ENCODE results near the gene TCTN1.
A peak's percentile ranks its signal among the peaks of the same experiment; 100 is the strongest.

TCTN1 gene

GRCh38 chr12:110640275-110641025, 26.5 kb downstream of the TCTN1 start:
- Histone ChIP-seq H3K36me3 (ENCODE audit: insufficient read depth, low read length) (peaks cover 5% of the 10 kb centered on the region; the same call in 1 of the 2 replicates), H3K9me3 (ENCODE audit: low read length) (no peaks in the 10 kb centered on the region), H3K9ac (ENCODE audit: low read length) (peak overlapping the region; percentile 68), H3K4me3 (ENCODE audit: low read depth, low read length, poor library complexity, severe bottlenecking) (peak overlapping the region; percentile 61), H3K27ac (ENCODE audit: low read depth, low read length, poor library complexity, severe bottlenecking) (peak overlapping the region; percentile 97), H3K27me3 (ENCODE audit: insufficient read depth, low read length) (no peaks in the 10 kb centered on the region), H3K4me1 (ENCODE audit: insufficient read depth, low read length, severe bottlenecking) (peaks cover 99% of the 10 kb centered on the region), H3K79me2 (ENCODE audit: insufficient read depth, low read length) (peaks cover 7% of the 10 kb centered on the region; the same call in 1 of the 2 replicates), H2AFZ (ENCODE audit: low read length) (no peak overlapping the region), H3K9me2 (ENCODE audit: low read depth, low read length) (no peaks in the 10 kb centered on the region), H4K20me1 (ENCODE audit: insufficient read depth, low read length) (no peaks in the 10 kb centered on the region), H3F3A (ENCODE audit: insufficient read depth, low read length) (no peaks in the 10 kb centered on the region), H3K4me2 (ENCODE audit: low read length) (peak overlapping the region; percentile 60)
- TF ChIP-seq EZH2 (IDR thresholded peaks at IDR 0.05; ENCODE audit: borderline replicate concordance, low read length): no peak
- TF ChIP-seq CTCF (IDR thresholded peaks at IDR 0.05; ENCODE audit: low read length): no peak

GRCh38 chr12:110641521-110641920, 27.6 kb downstream of the TCTN1 start:
- H3K9me3 ChIP-seq (ENCODE audit: low read length): no peaks in the 10 kb centered on the region
- peak overlapping the region; percentile 61 for H3K4me3 ChIP-seq (ENCODE audit: low read depth, low read length, poor library complexity, severe bottlenecking)
- peaks cover 99% of the 10 kb centered on the region for H3K4me1 ChIP-seq (ENCODE audit: insufficient read depth, low read length, severe bottlenecking)
- peak overlapping the region; percentile 97 for H3K27ac ChIP-seq (ENCODE audit: low read depth, low read length, poor library complexity, severe bottlenecking)
- no peaks in the 10 kb centered on the region for H4K20me1 ChIP-seq (ENCODE audit: insufficient read depth, low read length)
- TF ChIP-seq CTCF (IDR thresholded peaks at IDR 0.05; ENCODE audit: low read length): no peak
- TF ChIP-seq EZH2 (IDR thresholded peaks at IDR 0.05; ENCODE audit: borderline replicate concordance, low read length): no peak
- H3K4me2 ChIP-seq (ENCODE audit: low read length): peak overlapping the region; percentile 60
- no peaks in the 10 kb centered on the region for H3K9me2 ChIP-seq (ENCODE audit: low read depth, low read length)
- H3F3A ChIP-seq (ENCODE audit: insufficient read depth, low read length): no peaks in the 10 kb centered on the region
- H2AFZ ChIP-seq (ENCODE audit: low read length): no peak overlapping the region
- H3K79me2 ChIP-seq (ENCODE audit: insufficient read depth, low read length): peaks cover 7% of the 10 kb centered on the region; the same call in 1 of the 2 replicates
- peaks cover 6% of the 10 kb centered on the region; the same call in 1 of the 2 replicates for H3K36me3 ChIP-seq (ENCODE audit: insufficient read depth, low read length)
- H3K9ac ChIP-seq (ENCODE audit: low read length): peak overlapping the region; percentile 68
- H3K27me3 ChIP-seq (ENCODE audit: insufficient read depth, low read length): no peaks in the 10 kb centered on the region

- no peaks in the 10 kb centered on the region for H3K79me2 ChIP-seq (ENCODE audit: insufficient read depth, low read length)
- H3K9ac ChIP-seq (ENCODE audit: low read length): peak overlapping the region; percentile 65; the same call in 1 of the 2 replicates
- H3K27me3 ChIP-seq (ENCODE audit: insufficient read depth, low read length): no peaks in the 10 kb centered on the region
- peaks cover 48% of the 10 kb centered on the region for H3K36me3 ChIP-seq (ENCODE audit: insufficient read depth, low read length)
- no peak overlapping the region for H2AFZ ChIP-seq (ENCODE audit: low read length)
- H3K4me3 ChIP-seq (ENCODE audit: low read depth, low read length, poor library complexity, severe bottlenecking): peak overlapping the region; percentile 18
- H4K20me1 ChIP-seq (ENCODE audit: insufficient read depth, low read length): no peaks in the 10 kb centered on the region
- H3F3A ChIP-seq (ENCODE audit: insufficient read depth, low read length): 0 out of 2 replicates have a peak, but pooled peaks cover 9% of the 10 kb centered on the region
- H3K27ac ChIP-seq (ENCODE audit: low read depth, low read length, poor library complexity, severe bottlenecking): peak overlapping the region; percentile 97
- H3K4me2 ChIP-seq (ENCODE audit: low read length): peak overlapping the region; percentile 47
- no peak for TF ChIP-seq CTCF (IDR thresholded peaks at IDR 0.05; ENCODE audit: low read length)
- TF ChIP-seq EZH2 (IDR thresholded peaks at IDR 0.05; ENCODE audit: borderline replicate concordance, low read length): no peak
- H3K9me3 ChIP-seq (ENCODE audit: low read length): no peaks in the 10 kb centered on the region
- no peaks in the 10 kb centered on the region for H3K9me2 ChIP-seq (ENCODE audit: low read depth, low read length)
- peaks cover 77% of the 10 kb centered on the region for H3K4me1 ChIP-seq (ENCODE audit: insufficient read depth, low read length, severe bottlenecking)
Observed at GRCh38 chr12:110647631-110648040, 33.7 kb downstream of the TCTN1 start.
